GM19023 (cell line): ENCODE measurements around the gene EPHB2.

Source experiments
- ATAC-seq: cut with Tn5 transposase; IDR thresholded peaks from one replicate; pipeline ENCODE4 v1.9.1; 2021; ENCODE audit warnings: mild to moderate bottlenecking, moderate library complexity; ENCODE audit not compliant: unreplicated experiment

The EPHB2 gene

GRCh38 chr1:22875841-22876240, 165.2 kb downstream of the EPHB2 start:
- no peak for ATAC-seq

GRCh38 chr1:22876359-22877111, 165.9 kb downstream of the EPHB2 start:
- no peak for ATAC-seq

- no peak for ATAC-seq
Observed at GRCh38 chr1:22877112-22877915, 166.7 kb downstream of the EPHB2 start.

GRCh38 chr1:22877980-22878379, 167.3 kb downstream of the EPHB2 start:
- ATAC-seq, result no peak

- ATAC-seq, result no peak
Observed at GRCh38 chr1:22878626-22879025, 168.0 kb downstream of the EPHB2 start.

GRCh38 chr1:22879445-22879844, 168.8 kb downstream of the EPHB2 start:
- ATAC-seq, result no peak

GRCh38 chr1:22880174-22880601, 169.5 kb downstream of the EPHB2 start:
- ATAC-seq, result no peak

GRCh38 chr1:22883406-22883805, 172.8 kb downstream of the EPHB2 start:
- ATAC-seq, result no peak

GRCh38 chr1:22884806-22885530, 174.3 kb downstream of the EPHB2 start:
- ATAC-seq, result no peak

- no peak for ATAC-seq
Observed at GRCh38 chr1:22886211-22886610, 175.6 kb downstream of the EPHB2 start.

GRCh38 chr1:22887491-22887890, 176.9 kb downstream of the EPHB2 start:
- ATAC-seq, result no peak

GRCh38 chr1:22888320-22889075, 177.9 kb downstream of the EPHB2 start:
- no peak for ATAC-seq

- ATAC-seq, result no peak
Observed at GRCh38 chr1:22889213-22889827, 178.7 kb downstream of the EPHB2 start.

- no peak for ATAC-seq
Observed at GRCh38 chr1:22892789-22893188, 182.2 kb downstream of the EPHB2 start.

- ATAC-seq, result no peak
Observed at GRCh38 chr1:22893292-22893691, 182.7 kb downstream of the EPHB2 start.

- ATAC-seq, result no peak
Observed at GRCh38 chr1:22895357-22895756, 184.7 kb downstream of the EPHB2 start.

GRCh38 chr1:22896184-22896583, 185.5 kb downstream of the EPHB2 start:
- ATAC-seq, result no peak

GRCh38 chr1:22900451-22900850, 189.8 kb downstream of the EPHB2 start:
- no peak for ATAC-seq

- no peak for ATAC-seq
Observed at GRCh38 chr1:22903113-22903512, 192.5 kb downstream of the EPHB2 start.

GRCh38 chr1:22906968-22907367, 196.3 kb downstream of the EPHB2 start:
- no peak for ATAC-seq
